ENCODE data around the gene ERCC5.
A peak's percentile ranks its signal among the peaks of the same experiment; 100 is the strongest.

Gene ERCC5

GRCh38 chr13:102845289-102845629 lies 573 bp upstream of the ERCC5 start:
- DNase-seq (ENCODE audit: low spot score) = no peak

GRCh38 chr13:102846261-102847015 lies 606 bp downstream of the ERCC5 start:
- DNase-seq (ENCODE audit: low spot score) = peak; percentile 95

- peak; percentile 87 for DNase-seq (ENCODE audit: low spot score)
Measured at GRCh38 chr13:102847272-102848234, 1.7 kb downstream of the ERCC5 start.

- DNase-seq (ENCODE audit: low spot score) = no peak
Measured at GRCh38 chr13:102848956-102849355, 3.1 kb downstream of the ERCC5 start.

- no peak for DNase-seq (ENCODE audit: low spot score)
Measured at GRCh38 chr13:102852556-102852955, 6.7 kb downstream of the ERCC5 start.

- no peak for DNase-seq (ENCODE audit: low spot score)
Measured at GRCh38 chr13:102854675-102855074, 8.8 kb downstream of the ERCC5 start.

- no peak for DNase-seq (ENCODE audit: low spot score)
Measured at GRCh38 chr13:102856557-102856956, 10.7 kb downstream of the ERCC5 start.

GRCh38 chr13:102862624-102863210 lies 16.9 kb downstream of the ERCC5 start:
- DNase-seq (ENCODE audit: low spot score) = no peak

GRCh38 chr13:102863590-102863989 lies 17.8 kb downstream of the ERCC5 start:
- DNase-seq (ENCODE audit: low spot score) = no peak

GRCh38 chr13:102868366-102868936 lies 22.6 kb downstream of the ERCC5 start:
- no peak for DNase-seq (ENCODE audit: low spot score)

- no peak for DNase-seq (ENCODE audit: low spot score)
Measured at GRCh38 chr13:102869948-102870676, 24.3 kb downstream of the ERCC5 start.

GRCh38 chr13:102870677-102871415 lies 25.0 kb downstream of the ERCC5 start:
- DNase-seq (ENCODE audit: low spot score) = peak; percentile 84

- no peak for DNase-seq (ENCODE audit: low spot score)
Measured at GRCh38 chr13:102872131-102872530, 26.3 kb downstream of the ERCC5 start.

- no peak for DNase-seq (ENCODE audit: low spot score)
Measured at GRCh38 chr13:102872531-102872930, 26.7 kb downstream of the ERCC5 start.

GRCh38 chr13:102873653-102874052 lies 27.8 kb downstream of the ERCC5 start:
- no peak for DNase-seq (ENCODE audit: low spot score)

GRCh38 chr13:102875256-102875655 lies 29.4 kb downstream of the ERCC5 start:
- no peak for DNase-seq (ENCODE audit: low spot score)

- no peak for DNase-seq (ENCODE audit: low spot score)
Measured at GRCh38 chr13:102877303-102877702, 31.5 kb downstream of the ERCC5 start.

GRCh38 chr13:102878481-102878880 lies 32.6 kb downstream of the ERCC5 start:
- DNase-seq (ENCODE audit: low spot score) = no peak

GRCh38 chr13:102879793-102880499 lies 34.1 kb downstream of the ERCC5 start:
- no peak for DNase-seq (ENCODE audit: low spot score)

All from NAMALWA (cell line).